Subcutaneous adipose tissue (tissue), 4 donors: Measurements from ENCODE around the gene MAPKAP1. TPM values are rescaled to one million over a fixed set of nuclear protein-coding genes. Genes with fewer than 3 reads are reported as not detected.

ENCODE experiments used
- CTCF ChIP-seq: fragments of 450-650 bp; IDR thresholded peaks from one replicate; pipeline ENCODE4 v1.5.1; 2016; ENCODE audit warnings: low read depth, mild to moderate bottlenecking, control low read depth, antibody characterized with exemption, moderate library complexity
- total RNA-seq, 4 donors: library from RNA; depleted of rRNA; stranded (reverse); fragments of >200 nt; gene quantifications; one replicate each; pipeline ENCODE4 v1.1.0, GENCODE V29; 2016

MAPKAP1 gene
- 100 to 1,000 TPM in 1 of 4 donors, 10 to 100 TPM in 3; 64.4 to 146 (median 83.9) TPM for total RNA-seq

- no peak for TF ChIP-seq CTCF
Measured at GRCh38 chr9:125706651-125707471, at the start of gene MAPKAP1. Gene MAPKAP1 (minus strand): TSS chr9:125707208. CDS start chr9:125672574, 34,634 bp downstream.

GRCh38 chr9:125756518-125756917 is 49.5 kb upstream of the MAPKAP1 start:
- TF ChIP-seq CTCF: no peak

DNA sequence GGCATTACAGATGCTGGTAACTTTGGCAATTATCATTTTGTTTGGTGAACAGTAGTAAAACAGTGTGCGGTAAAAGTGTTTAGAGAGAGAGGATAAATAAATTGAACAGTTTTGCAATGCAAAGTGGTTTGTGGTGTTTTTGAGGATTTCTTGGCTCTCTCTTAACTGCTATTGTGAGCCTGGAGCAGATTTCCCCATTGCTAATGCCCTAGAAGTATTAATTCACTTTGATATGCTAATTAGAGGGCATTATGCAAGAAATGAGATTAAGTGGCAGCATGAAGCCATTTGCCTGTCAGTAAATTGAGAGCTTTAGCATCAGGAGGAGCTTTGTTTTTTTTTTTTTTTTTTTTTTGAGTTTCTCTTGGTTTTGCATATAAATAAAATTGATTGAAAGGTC is 48.3 kb upstream of the MAPKAP1 start:
- no peak for TF ChIP-seq CTCF

DNA sequence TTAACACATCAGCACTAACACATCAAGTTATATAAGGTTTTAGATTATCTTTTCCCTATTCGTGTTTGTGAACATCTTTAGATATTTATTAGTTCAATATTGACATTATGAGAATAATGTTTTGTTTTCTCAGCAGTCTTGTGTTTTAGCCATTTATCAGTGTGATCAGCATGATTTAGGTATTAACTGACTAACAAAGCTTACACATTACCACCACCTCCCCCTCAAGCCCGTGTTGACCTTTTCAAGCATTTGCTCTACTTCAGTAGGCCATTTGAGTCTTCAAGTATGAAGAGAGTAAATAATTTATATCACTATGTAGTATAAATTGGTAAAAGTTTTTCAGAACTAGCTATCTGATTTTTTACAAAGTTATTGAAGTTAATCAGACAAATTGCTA is 47.1 kb upstream of the MAPKAP1 start:
- TF ChIP-seq CTCF: no peak

DNA sequence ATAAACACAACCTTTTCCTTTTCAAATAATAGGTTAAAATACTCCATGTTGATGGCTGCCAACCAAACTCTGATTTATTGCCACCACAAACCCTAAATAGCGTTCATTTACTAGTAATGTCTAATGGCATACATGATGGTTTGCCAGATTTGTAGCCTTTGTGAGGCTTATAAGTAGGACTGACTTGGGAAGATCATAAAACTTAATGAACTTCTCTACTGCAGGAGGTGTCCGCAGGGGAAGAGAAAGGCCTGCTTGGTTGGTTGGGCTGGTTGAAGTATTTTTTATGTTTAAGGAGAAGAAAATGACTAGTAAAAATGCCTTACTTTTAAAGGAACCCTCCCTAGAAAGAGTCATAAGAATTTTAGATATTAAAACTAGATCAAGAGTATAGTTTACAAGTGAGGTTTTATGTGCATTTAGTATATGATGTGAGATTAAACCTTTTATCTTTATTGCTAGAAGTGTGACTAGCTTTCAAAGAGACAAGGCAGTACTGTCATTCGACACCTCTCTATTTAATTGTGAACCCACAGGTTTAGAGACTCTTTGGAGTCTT is 45.1 kb upstream of the MAPKAP1 start:
- no peak for TF ChIP-seq CTCF

DNA sequence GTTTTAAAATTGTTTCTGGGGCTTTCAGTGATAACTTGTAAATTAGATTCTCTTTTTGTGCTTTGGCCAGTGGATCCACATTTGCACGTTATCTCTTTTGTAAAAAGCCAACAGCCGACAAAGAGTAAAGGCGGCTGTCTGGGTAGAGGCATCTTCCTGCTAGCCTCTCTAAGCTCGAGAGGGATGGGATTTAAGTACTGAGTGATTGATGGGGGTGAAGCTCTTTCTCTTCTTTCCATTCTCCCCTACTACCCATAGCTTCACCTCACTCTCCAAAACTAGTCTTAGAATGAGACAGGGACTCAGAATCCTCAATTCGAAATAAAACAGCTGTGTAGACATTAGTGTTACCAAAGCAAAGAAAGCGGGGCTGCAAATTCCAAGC is 43.6 kb upstream of the MAPKAP1 start:
- TF ChIP-seq CTCF: no peak

DNA sequence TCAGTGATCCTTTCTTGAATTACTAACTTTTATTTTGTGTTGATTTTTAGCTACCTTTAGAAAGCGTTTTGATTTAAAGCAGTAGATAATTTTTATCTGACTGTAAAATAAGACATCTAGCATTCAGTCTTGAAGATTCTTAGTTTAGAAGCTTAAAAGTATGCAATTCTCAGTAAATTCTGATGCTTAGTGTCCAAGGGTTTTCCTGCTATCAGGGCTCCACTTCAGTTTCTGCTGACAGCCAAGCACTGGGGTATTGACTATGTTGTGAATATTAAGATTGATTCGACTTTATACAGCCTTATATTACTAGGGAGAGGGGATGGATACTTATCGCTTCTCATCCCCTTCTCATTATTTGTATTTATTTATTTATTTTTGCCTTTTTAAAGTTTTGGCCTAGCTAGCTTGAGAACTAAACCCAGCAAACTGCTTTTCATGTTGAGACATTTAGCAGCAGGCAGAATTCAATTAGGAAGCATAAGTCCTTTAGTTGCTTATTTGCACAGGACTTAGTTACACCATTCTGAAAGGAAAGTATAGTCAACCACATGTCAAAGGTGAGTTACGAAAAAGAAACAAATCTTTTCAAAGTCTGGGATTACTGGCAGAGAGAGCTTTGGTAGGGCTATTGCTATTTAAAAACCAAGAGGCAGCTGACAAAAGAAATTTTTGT is 43.1 kb upstream of the MAPKAP1 start:
- TF ChIP-seq CTCF: no peak
